Measurements from ENCODE around the gene TUBA3E. TPM values are rescaled to one million over a fixed set of nuclear protein-coding genes. Genes with fewer than 3 reads are reported as not detected.

Gene TUBA3E
- total RNA-seq = not detected
- not detected for polyA plus RNA-seq
- long read RNA-seq, donor 1 = 0 reads
- long read RNA-seq, donor 2 = 0 reads
- long read RNA-seq, donor 3 = 0 reads
- long read RNA-seq, donor 4 = 0 reads
- long read RNA-seq, donor 5 = 0 reads

DNA sequence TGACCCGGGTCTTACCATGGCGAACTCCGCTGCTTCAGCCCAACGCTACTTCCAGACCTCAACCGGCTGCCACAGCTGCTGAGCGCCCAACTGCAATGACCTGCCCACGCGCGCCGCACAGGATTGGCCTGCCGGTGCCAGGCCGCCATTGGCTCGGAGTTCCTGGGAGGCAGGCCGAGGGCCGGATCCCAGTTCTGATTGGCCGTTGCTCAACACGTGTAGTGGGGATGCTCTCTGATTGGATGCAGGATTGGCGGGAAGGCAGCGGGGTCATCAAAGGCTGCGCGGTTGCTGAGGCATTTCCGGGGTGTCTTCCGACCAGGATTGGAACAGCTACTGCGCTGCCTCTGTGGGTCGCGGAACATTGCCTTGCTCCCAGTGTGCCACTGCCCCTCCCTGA is at the start of gene TUBA3E:
Gene TUBA3E (minus strand): TSS at position 97 of the 400 bp plus-strand sequence. CDS start 79 bp downstream, at position 18.
- H3K9ac ChIP-seq (ENCODE audit: insufficient read depth in 1 of 2, low read length in 2 of 2) = no peak within 1 kb of the TSS
- 96% methylated on average over 26 of the region's 26 CpGs for WGBS, 2 donors
- no peak within 1 kb of the TSS for H3K4me3 ChIP-seq
- H3K4me1 ChIP-seq (ENCODE audit: control insufficient read depth in 5 of 5, insufficient read depth in 5 of 5, low read length in 5 of 5) = peaks cover 0 to 2% (median 0%) of the 10 kb centered on the region in 5 donors
- no peak for DNase-seq
- ATAC-seq (ENCODE audit: insufficient read depth, low FRiP score) = no peak
- TF ChIP-seq, protein P1, sequence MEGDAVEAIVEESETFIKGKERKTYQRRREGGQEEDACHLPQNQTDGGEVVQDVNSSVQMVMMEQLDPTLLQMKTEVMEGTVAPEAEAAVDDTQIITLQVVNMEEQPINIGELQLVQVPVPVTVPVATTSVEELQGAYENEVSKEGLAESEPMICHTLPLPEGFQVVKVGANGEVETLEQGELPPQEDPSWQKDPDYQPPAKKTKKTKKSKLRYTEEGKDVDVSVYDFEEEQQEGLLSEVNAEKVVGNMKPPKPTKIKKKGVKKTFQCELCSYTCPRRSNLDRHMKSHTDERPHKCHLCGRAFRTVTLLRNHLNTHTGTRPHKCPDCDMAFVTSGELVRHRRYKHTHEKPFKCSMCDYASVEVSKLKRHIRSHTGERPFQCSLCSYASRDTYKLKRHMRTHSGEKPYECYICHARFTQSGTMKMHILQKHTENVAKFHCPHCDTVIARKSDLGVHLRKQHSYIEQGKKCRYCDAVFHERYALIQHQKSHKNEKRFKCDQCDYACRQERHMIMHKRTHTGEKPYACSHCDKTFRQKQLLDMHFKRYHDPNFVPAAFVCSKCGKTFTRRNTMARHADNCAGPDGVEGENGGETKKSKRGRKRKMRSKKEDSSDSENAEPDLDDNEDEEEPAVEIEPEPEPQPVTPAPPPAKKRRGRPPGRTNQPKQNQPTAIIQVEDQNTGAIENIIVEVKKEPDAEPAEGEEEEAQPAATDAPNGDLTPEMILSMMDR (IDR thresholded peaks at IDR 0.05; ENCODE audit: control extremely low read depth, extremely low read depth) = no peak
- no peak within 1 kb of the TSS for H3K27ac ChIP-seq (ENCODE audit: low read depth in 1 of 2, low read length in 1 of 2)
- H3K36me3 ChIP-seq (ENCODE audit: control insufficient read depth in 4 of 4, insufficient read depth in 4 of 4, low read length in 4 of 4) = no peaks in the 10 kb centered on the region
- no peaks in the 10 kb centered on the region for H3K27me3 ChIP-seq (ENCODE audit: control insufficient read depth in 3 of 3, insufficient read depth in 3 of 3, low read length in 2 of 3)
- no peaks in the 10 kb centered on the region for H3K9me3 ChIP-seq (ENCODE audit: control insufficient read depth in 4 of 4, insufficient read depth in 3 of 4, low read length in 3 of 4)

DNA sequence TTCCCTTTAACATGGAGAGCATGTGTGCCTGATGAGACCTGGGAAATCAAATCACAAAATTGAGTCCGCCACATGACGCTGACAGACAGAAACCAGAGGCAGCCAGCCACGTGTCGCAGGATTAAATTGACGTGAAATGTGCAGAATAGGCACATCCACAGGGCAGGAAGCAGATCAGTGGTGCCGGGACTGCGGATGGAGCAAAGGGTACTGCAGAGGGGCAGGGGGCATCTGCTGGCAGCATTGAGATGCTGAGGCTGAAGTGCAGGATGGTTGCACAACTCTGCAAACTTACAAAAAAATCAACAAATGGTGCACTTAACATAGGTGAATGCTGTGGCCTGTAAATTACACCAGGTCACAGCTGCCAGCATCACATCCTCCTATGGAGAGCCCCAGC is 48.2 kb upstream of the TUBA3E start:
- no peak for DNase-seq
- TF ChIP-seq, protein P1 (IDR thresholded peaks at IDR 0.05; ENCODE audit: control extremely low read depth, extremely low read depth) = no peak
- Histone ChIP-seq H3K36me3 (ENCODE audit: control insufficient read depth in 4 of 4, insufficient read depth in 4 of 4, low read length in 4 of 4) (no peaks in the 10 kb centered on the region), H3K27ac (ENCODE audit: low read depth in 1 of 2, low read length in 1 of 2) (no peak overlapping the region), H3K4me3 (no peak overlapping the region), H3K9ac (ENCODE audit: insufficient read depth in 1 of 2, low read length in 2 of 2) (no peak overlapping the region), H3K4me1 (ENCODE audit: control insufficient read depth in 5 of 5, insufficient read depth in 5 of 5, low read length in 5 of 5) (no peaks in the 10 kb centered on the region), H3K27me3 (ENCODE audit: control insufficient read depth in 3 of 3, insufficient read depth in 3 of 3, low read length in 2 of 3) (peaks cover 0 to 7% (median 5%) of the 10 kb centered on the region in 3 donors), H3K9me3 (ENCODE audit: control insufficient read depth in 4 of 4, insufficient read depth in 3 of 4, low read length in 3 of 4) (peaks cover 0 to 4% (median 0%) of the 10 kb centered on the region in 4 donors)
- 76 to 77% methylated on average over 7 of the region's 7 CpGs for WGBS, 2 donors
- no peak for ATAC-seq (ENCODE audit: insufficient read depth, low FRiP score)

DNA sequence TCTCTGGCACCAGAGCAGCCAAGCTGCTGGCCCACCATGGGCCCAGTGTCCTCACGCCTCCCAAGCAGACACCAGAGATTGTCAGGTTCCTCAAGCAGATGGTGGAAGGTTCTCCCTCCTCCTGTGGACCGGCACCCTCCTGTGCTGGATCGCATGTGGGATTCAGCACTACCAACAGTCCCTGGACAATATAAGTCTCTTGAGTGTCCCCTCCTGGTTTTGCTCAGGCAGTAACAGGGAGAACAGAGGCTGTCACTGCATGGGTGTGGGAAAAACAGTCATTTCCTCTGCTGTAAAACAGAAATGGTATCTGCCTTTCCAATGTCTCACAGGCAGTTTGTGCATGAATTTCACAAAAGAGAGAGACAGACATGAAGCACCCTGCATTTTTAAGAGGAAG is 47.7 kb upstream of the TUBA3E start:
- H3K4me3 ChIP-seq = no peak overlapping the region
- no peak overlapping the region for H3K9ac ChIP-seq (ENCODE audit: insufficient read depth in 1 of 2, low read length in 2 of 2)
- H3K27me3 ChIP-seq (ENCODE audit: control insufficient read depth in 3 of 3, insufficient read depth in 3 of 3, low read length in 2 of 3) = peaks cover 0 to 6% (median 5%) of the 10 kb centered on the region in 3 donors
- WGBS, 2 donors = 75 to 79% methylated on average over 3 of the region's 3 CpGs
- no peak for DNase-seq
- no peaks in the 10 kb centered on the region for H3K36me3 ChIP-seq (ENCODE audit: control insufficient read depth in 4 of 4, insufficient read depth in 4 of 4, low read length in 4 of 4)
- peaks cover 0 to 3% (median 0%) of the 10 kb centered on the region in 4 donors for H3K9me3 ChIP-seq (ENCODE audit: control insufficient read depth in 4 of 4, insufficient read depth in 3 of 4, low read length in 3 of 4)
- no peak overlapping the region for H3K27ac ChIP-seq (ENCODE audit: low read depth in 1 of 2, low read length in 1 of 2)
- ATAC-seq (ENCODE audit: insufficient read depth, low FRiP score) = no peak
- TF ChIP-seq, protein P1 (IDR thresholded peaks at IDR 0.05; ENCODE audit: control extremely low read depth, extremely low read depth) = no peak
- H3K4me1 ChIP-seq (ENCODE audit: control insufficient read depth in 5 of 5, insufficient read depth in 5 of 5, low read length in 5 of 5) = no peaks in the 10 kb centered on the region

DNA sequence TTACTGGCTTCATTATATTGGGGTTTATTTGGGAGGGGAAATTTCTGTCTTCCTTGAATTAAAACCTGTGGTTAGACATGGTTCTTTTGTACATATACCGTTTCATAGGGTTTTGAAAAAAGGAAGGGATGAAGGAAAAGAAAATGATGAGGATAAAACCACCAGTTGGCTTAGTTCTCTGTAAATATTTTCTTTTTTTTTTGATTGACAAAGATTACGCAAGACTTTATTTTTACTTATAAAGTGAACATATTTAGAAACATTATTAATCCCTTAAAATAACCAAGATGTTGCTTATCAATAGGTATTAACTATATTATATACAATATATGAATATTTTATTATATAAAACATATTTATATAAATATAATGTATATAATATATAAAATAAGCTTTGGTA is 45.1 kb upstream of the TUBA3E start:
- Histone ChIP-seq H3K9ac (ENCODE audit: insufficient read depth in 1 of 2, low read length in 2 of 2) (no peak overlapping the region), H3K27me3 (ENCODE audit: control insufficient read depth in 3 of 3, insufficient read depth in 3 of 3, low read length in 2 of 3) (peaks cover 0 to 2% (median 0%) of the 10 kb centered on the region in 3 donors), H3K4me3 (no peak overlapping the region), H3K36me3 (ENCODE audit: control insufficient read depth in 4 of 4, insufficient read depth in 4 of 4, low read length in 4 of 4) (no peaks in the 10 kb centered on the region), H3K9me3 (ENCODE audit: control insufficient read depth in 4 of 4, insufficient read depth in 3 of 4, low read length in 3 of 4) (peaks cover 0 to 2% (median 0%) of the 10 kb centered on the region in 4 donors), H3K27ac (ENCODE audit: low read depth in 1 of 2, low read length in 1 of 2) (no peak overlapping the region), H3K4me1 (ENCODE audit: control insufficient read depth in 5 of 5, insufficient read depth in 5 of 5, low read length in 5 of 5) (no peaks in the 10 kb centered on the region)
- ATAC-seq (ENCODE audit: insufficient read depth, low FRiP score) (no peak), DNase-seq (no peak)
- WGBS, 2 donors = 83 to 91% methylated on average over 2 of the region's 2 CpGs
- TF ChIP-seq, protein P1 (IDR thresholded peaks at IDR 0.05; ENCODE audit: control extremely low read depth, extremely low read depth) = no peak

Data from lung (tissue), 16 donors.